ENCODE results near the gene DBF4. TPM values are rescaled to one million over a fixed set of nuclear protein-coding genes. Genes with fewer than 3 reads are reported as not detected.

DBF4 gene
- 12.3 and 16.5 TPM in 2 replicates for total RNA-seq

GRCh38 chr7:87876040-87876868, at the start of gene DBF4, which contains the start of gene SLC25A40:
TSS of gene DBF4 (plus strand) at chr7:87876493. CDS start at chr7:87876733, 240 bp downstream.
TSS of gene SLC25A40 (minus strand) at chr7:87876360. CDS start at chr7:87858727, 17,633 bp downstream.

GRCh38 chr7:87933953-87934698, 57.8 kb downstream of the DBF4 start, which contains the start of gene ADAM22:
TSS of gene ADAM22 (plus strand) at chr7:87934251. CDS start at chr7:87934466, 215 bp downstream.

Other genes starting within 250 kb of the DBF4 start
- 1.3 and 4.0 TPM in 2 replicates for gene RUNDC3B, start 248.1 kb upstream of the DBF4 start, total RNA-seq
- gene SLC25A40, start 133 bp upstream of the DBF4 start, total RNA-seq = 4.5 and 9.7 TPM in 2 replicates
- 0.16 and 0.57 TPM in 2 replicates for gene ADAM22, start 57.8 kb downstream of the DBF4 start, total RNA-seq

All from bladder microvascular endothelial cell (primary cell).